Activated naive CD8-positive, alpha-beta T cell treated with anti-CD3 and anti-CD28 coated beads, Interleukin-2, amount 50 U/mL, for 24 hours (primary cell): ENCODE measurements around the gene NTF4.

Source experiments
- ATAC-seq: fragments of 150-1000 bp; cut with Tn5 transposase; one replicate; pipeline ENCODE4 v1.10.0; 2021
- DNase-seq: peaks from one replicate; pipeline ENCODE4 v3.0.0; 2021
- H3K27ac Mint-ChIP-seq: one replicate; pipeline ENCODE4 v1.8.0; 2021; ENCODE audit warnings: mild to moderate bottlenecking, mixed read lengths
- H3K27me3 Mint-ChIP-seq: one replicate; pipeline ENCODE4 v1.8.0; 2021; ENCODE audit warnings: mixed read lengths
- H3K36me3 Mint-ChIP-seq: one replicate; pipeline ENCODE4 v1.8.0; 2021; ENCODE audit warnings: low read depth, mixed read lengths
- H3K4me1 Mint-ChIP-seq: one replicate; pipeline ENCODE4 v1.8.0; 2021; ENCODE audit warnings: mixed read lengths
- H3K4me3 Mint-ChIP-seq: one replicate; pipeline ENCODE4 v1.8.0; 2021; ENCODE audit warnings: mild to moderate bottlenecking, moderate library complexity, mixed read lengths
- H3K9me3 Mint-ChIP-seq: one replicate; pipeline ENCODE4 v1.8.0; 2021; ENCODE audit warnings: mixed read lengths

Gene NTF4

DNA sequence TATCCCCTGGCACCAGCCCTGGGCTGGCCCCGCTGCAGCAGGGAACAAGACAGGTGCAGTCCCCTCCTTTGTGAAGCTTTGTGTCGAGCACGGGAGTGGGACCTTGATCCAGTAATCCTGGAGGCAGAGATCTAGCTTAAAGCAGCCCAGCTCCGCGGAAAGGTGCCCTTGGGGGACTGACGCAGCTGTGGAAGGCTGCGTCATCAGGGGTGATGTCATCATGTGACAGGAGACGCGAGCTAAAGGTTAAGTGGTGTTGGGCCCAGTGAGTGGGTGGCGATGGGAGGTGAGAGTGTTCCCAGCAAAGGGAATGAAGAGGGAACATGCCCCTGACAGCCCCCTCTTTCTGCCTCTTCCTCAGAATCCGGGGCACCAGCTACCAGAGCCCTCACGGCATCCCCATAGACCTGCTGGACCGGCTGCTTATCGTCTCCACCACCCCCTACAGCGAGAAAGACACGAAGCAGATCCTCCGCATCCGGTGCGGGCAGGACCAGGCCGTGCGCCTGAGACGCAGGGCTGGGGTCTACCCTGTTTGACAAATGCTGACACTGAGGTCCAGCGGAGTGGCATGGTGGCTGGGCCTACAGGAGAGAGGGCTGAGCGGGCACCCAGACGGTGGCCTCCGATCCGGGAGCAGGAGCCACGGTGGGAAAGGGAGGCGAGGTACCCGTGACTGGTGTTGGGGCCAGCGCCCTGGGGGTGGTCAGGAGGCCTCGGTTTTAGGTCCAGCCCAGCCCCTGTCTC, 50.3 kb downstream of the NTF4 start:
- no peaks in the 10 kb centered on the region for H3K9me3 Mint-ChIP-seq
- H3K27ac Mint-ChIP-seq: no peak overlapping the region
- ATAC-seq (no peak), DNase-seq (no peak)
- peaks cover 13% of the 10 kb centered on the region for H3K36me3 Mint-ChIP-seq
- peaks cover 5% of the 10 kb centered on the region for H3K27me3 Mint-ChIP-seq
- H3K4me1 Mint-ChIP-seq: peaks cover 14% of the 10 kb centered on the region
- no peak overlapping the region for H3K4me3 Mint-ChIP-seq

DNA sequence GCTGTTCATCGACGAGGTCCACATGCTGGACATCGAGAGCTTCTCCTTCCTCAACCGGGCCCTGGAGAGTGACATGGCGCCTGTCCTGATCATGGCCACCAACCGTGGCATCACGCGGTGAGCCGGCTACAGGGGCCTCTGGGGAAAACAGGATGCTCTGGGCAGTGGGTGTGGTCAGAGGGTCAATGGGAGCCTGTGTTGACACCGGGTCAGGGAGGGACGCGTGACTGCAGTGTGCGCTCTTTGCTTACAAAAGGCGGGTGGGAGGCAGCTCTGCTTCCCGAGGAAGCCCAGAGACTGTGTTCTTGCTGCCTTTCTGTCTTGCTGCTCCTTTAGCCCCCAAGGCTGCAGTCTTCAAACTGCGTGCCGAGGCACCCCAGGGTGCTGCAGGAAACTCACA, 53.4 kb downstream of the NTF4 start:
- peaks cover 21% of the 10 kb centered on the region for H3K36me3 Mint-ChIP-seq

More for the DNA sequence above, 53.4 kb downstream of the NTF4 start:
- Mint-ChIP-seq H3K4me1 (no peaks in the 10 kb centered on the region), H3K4me3 (no peak overlapping the region), H3K27me3 (no peaks in the 10 kb centered on the region), H3K27ac (no peak overlapping the region), H3K9me3 (no peaks in the 10 kb centered on the region)
- DNase-seq: no peak
- no peak for ATAC-seq
